Fibroblast of skin of right biceps (primary cell): ENCODE results near the gene USP17L13.
"Not testable (repeated sequence)": the region's sequence is repeated elsewhere in the genome, so short reads cannot be mapped to it uniquely, and the experiment has no call there.

ENCODE experiments used
- DNase-seq: peaks from one replicate; pipeline ENCODE4 v3.0.0-alpha.2; 2013

The USP17L13 gene

GRCh38 chr4:9224596-9224995 is at the start of gene USP17L13:
TSS of gene USP17L13 (plus strand) at chr4:9224896. CDS start at chr4:9224896, 0 bp downstream.
- not testable (repeated sequence) for DNase-seq

GRCh38 chr4:9210357-9210756 is 14.3 kb upstream of the USP17L13 start, which contains the start of gene USP17L10:
TSS of gene USP17L10 (plus strand) at chr4:9210657. CDS start at chr4:9210657, 0 bp downstream.
- not testable (repeated sequence) for DNase-seq

- not testable (repeated sequence) for DNase-seq
These were observed 10.0 kb upstream of the USP17L13 start for GRCh38 chr4:9214701-9215100.

GRCh38 chr4:9215105-9215504 is 9.6 kb upstream of the USP17L13 start, which contains the start of gene USP17L11:
TSS of gene USP17L11 (plus strand) at chr4:9215405. CDS start at chr4:9215405, 0 bp downstream.
- DNase-seq = not testable (repeated sequence)

- not testable (repeated sequence) for DNase-seq
These were observed 4.8 kb upstream of the USP17L13 start, which contains the start of gene USP17L12 for GRCh38 chr4:9219852-9220251. TSS of gene USP17L12 (plus strand) at chr4:9220152. CDS start at chr4:9220152, 0 bp downstream.

GRCh38 chr4:9230249-9230648 is 5.6 kb downstream of the USP17L13 start:
- DNase-seq = not testable (repeated sequence)

- DNase-seq = not testable (repeated sequence)
These were observed 9.4 kb downstream of the USP17L13 start, which contains the start of gene USP17L15 for GRCh38 chr4:9234085-9234484. TSS of gene USP17L15 (plus strand) at chr4:9234385. CDS start at chr4:9234385, 0 bp downstream.

- DNase-seq = peak; percentile 0
These were observed 13.8 kb downstream of the USP17L13 start for GRCh38 chr4:9238461-9238860.

- not testable (repeated sequence) for DNase-seq
These were observed 18.9 kb downstream of the USP17L13 start, which contains the start of gene USP17L17 for GRCh38 chr4:9243579-9243978. TSS of gene USP17L17 (plus strand) at chr4:9243879. CDS start at chr4:9243879, 0 bp downstream.

- DNase-seq = peak; percentile 0
These were observed 23.4 kb downstream of the USP17L13 start, which contains the start of gene USP17L18 for GRCh38 chr4:9247953-9248680. TSS of gene USP17L18 (plus strand) at chr4:9248630. CDS start at chr4:9248630, 0 bp downstream.

- DNase-seq = not testable (repeated sequence)
These were observed 28.4 kb downstream of the USP17L13 start, which contains the start of gene USP17L19 for GRCh38 chr4:9253078-9253477. TSS of gene USP17L19 (plus strand) at chr4:9253378. CDS start at chr4:9253378, 0 bp downstream.

- not testable (repeated sequence) for DNase-seq
These were observed 33.1 kb downstream of the USP17L13 start, which contains the start of gene USP17L20 for GRCh38 chr4:9257824-9258223. TSS of gene USP17L20 (plus strand) at chr4:9258124. CDS start at chr4:9258124, 0 bp downstream.

- not testable (repeated sequence) for DNase-seq
These were observed 37.9 kb downstream of the USP17L13 start, which contains the start of gene USP17L21 for GRCh38 chr4:9262572-9262971. TSS of gene USP17L21 (plus strand) at chr4:9262872. CDS start at chr4:9262872, 0 bp downstream.

- not testable (repeated sequence) for DNase-seq
These were observed 42.6 kb downstream of the USP17L13 start, which contains the start of gene USP17L22 for GRCh38 chr4:9267319-9267718. TSS of gene USP17L22 (plus strand) at chr4:9267619. CDS start at chr4:9267619, 0 bp downstream.

- not testable (repeated sequence) for DNase-seq
These were observed 47.0 kb downstream of the USP17L13 start for GRCh38 chr4:9271719-9272118.
